CD14-positive monocyte (primary cell): Measurements from ENCODE around the gene SMARCA5. TPM values are rescaled to one million over a fixed set of nuclear protein-coding genes. Genes with fewer than 3 reads are reported as not detected.

Experiments used
- DNase-seq, 3 donors: peaks; one replicate each; pipeline ENCODE4 v3.0.0-alpha.2; 2011 to 2022
- H2AFZ ChIP-seq: 2 replicates; pipeline ENCODE4 v1.6.0; 2012; ENCODE audit warnings: mild to moderate bottlenecking, low read depth, low read length, inconsistent platforms; ENCODE audit not compliant: insufficient read depth, poor library complexity, severe bottlenecking
- H3K27ac ChIP-seq, 2 donors: 1 replicate in 1 of 2; 2 replicates in 1 of 2; pipeline ENCODE4 v1.5.1; 2012 to 2013; ENCODE audit warnings: low read length in 2 of 2, control low read depth in 1 of 2, inconsistent platforms in 1 of 2, low read depth in 1 of 2, mild to moderate bottlenecking in 1 of 2
- H3K27me3 ChIP-seq, 2 donors: one replicate each; pipeline versions ENCODE4 v1.6.0 to v1.6.1; 2011 to 2013; ENCODE audit warnings: low read length in 2 of 2; ENCODE audit not compliant: control insufficient read depth in 2 of 2, insufficient read depth in 2 of 2
- H3K36me3 ChIP-seq, 2 donors: replicated peaks in 1 of 2; 1 replicate in 1 of 2; 2 replicates in 1 of 2; pipeline versions ENCODE4 v1.5.1 to v1.6.1; 2012 to 2013; ENCODE audit warnings: low read length in 2 of 2, control low read depth in 1 of 2, inconsistent platforms in 1 of 2, mild to moderate bottlenecking in 1 of 2; ENCODE audit not compliant: insufficient read depth in 2 of 2, control insufficient read depth in 1 of 2
- H3K4me1 ChIP-seq, 2 donors: 1 replicate in 1 of 2; 2 replicates in 1 of 2; pipeline versions ENCODE4 v1.5.1 to v1.6.1; 2012 to 2013; ENCODE audit warnings: low read length in 2 of 2, control low read depth in 1 of 2, inconsistent platforms in 1 of 2, mild to moderate bottlenecking in 1 of 2, moderate library complexity in 1 of 2; ENCODE audit not compliant: insufficient read depth in 2 of 2, control insufficient read depth in 1 of 2
- H3K4me2 ChIP-seq: replicated peaks from 2 replicates; pipeline ENCODE3; 2012; ENCODE audit warnings: low read length, moderate library complexity, mild to moderate bottlenecking; ENCODE audit not compliant: poor library complexity, severe bottlenecking; ENCODE audit errors: extremely low read depth
- H3K4me3 ChIP-seq, 3 experiments: fragments of 200-600 bp in 1 of 3; sonication (generic) in 1 of 3; replicated peaks in 1 of 3; 1 replicate in 2 of 3; 2 replicates in 1 of 3; pipeline ENCODE4 v1.5.1; 2011 to 2013; ENCODE audit warnings: low read length in 3 of 3, mild to moderate bottlenecking in 3 of 3, control low read depth in 2 of 3, low read depth in 2 of 3, inconsistent platforms in 1 of 3, moderate library complexity in 1 of 3
- H3K79me2 ChIP-seq: 2 replicates; pipeline ENCODE4 v1.6.0; 2012; ENCODE audit warnings: mild to moderate bottlenecking, control low read depth, inconsistent platforms, low read length, moderate library complexity; ENCODE audit not compliant: insufficient read depth
- H3K9ac ChIP-seq: 2 replicates; pipeline ENCODE4 v1.6.0; 2017; ENCODE audit warnings: low read length, mild to moderate bottlenecking; ENCODE audit not compliant: insufficient read depth, poor library complexity, severe bottlenecking
- H3K9me3 ChIP-seq, 2 donors: replicated peaks in 1 of 2; 1 replicate in 1 of 2; 2 replicates in 1 of 2; pipeline versions ENCODE4 v1.5.1 to v1.6.1; 2012 to 2013; ENCODE audit warnings: low read length in 2 of 2, control low read depth in 1 of 2; ENCODE audit not compliant: control insufficient read depth in 1 of 2, insufficient read depth in 1 of 2
- H4K20me1 ChIP-seq: 2 replicates; pipeline ENCODE4 v1.6.0; 2012; ENCODE audit warnings: mild to moderate bottlenecking, low read length, control low read depth, moderate library complexity; ENCODE audit not compliant: insufficient read depth
- H3K27ac Mint-ChIP-seq, 7 donors: one replicate each; pipeline ENCODE4 v1.8.0; 2020; ENCODE audit warnings: mild to moderate bottlenecking in 7 of 7, mixed read lengths in 7 of 7, moderate library complexity in 6 of 7, inconsistent platforms in 2 of 7
- H3K27me3 Mint-ChIP-seq, 3 donors: one replicate each; pipeline ENCODE4 v1.8.0; 2021 to 2022; ENCODE audit warnings: low read depth in 3 of 3, mild to moderate bottlenecking in 3 of 3, mixed read lengths in 3 of 3, moderate library complexity in 3 of 3, inconsistent platforms in 1 of 3
- H3K36me3 Mint-ChIP-seq, 2 donors: one replicate each; pipeline ENCODE4 v1.8.0; 2020; ENCODE audit warnings: mixed read lengths in 2 of 2, inconsistent platforms in 1 of 2, mild to moderate bottlenecking in 1 of 2
- H3K4me1 Mint-ChIP-seq: one replicate; pipeline ENCODE4 v1.8.0; 2020; ENCODE audit warnings: mild to moderate bottlenecking, mixed read lengths
- H3K4me3 Mint-ChIP-seq, 2 donors: one replicate each; pipeline ENCODE4 v1.8.0; 2020; ENCODE audit warnings: mild to moderate bottlenecking in 2 of 2, mixed read lengths in 2 of 2, moderate library complexity in 1 of 2
- H3K9me3 Mint-ChIP-seq, 7 donors: one replicate each; pipeline ENCODE4 v1.8.0; 2020 to 2022; ENCODE audit warnings: mixed read lengths in 7 of 7, mild to moderate bottlenecking in 6 of 7, moderate library complexity in 6 of 7, inconsistent platforms in 2 of 7
- CTCF ChIP-seq: fragments of 200-600 bp; IDR thresholded peaks from one replicate; pipeline ENCODE4 v1.8.0; 2022; ENCODE audit warnings: antibody characterized with exemption, mild to moderate bottlenecking
- WGBS: methylation state at CpG from one replicate; pipeline ENCODE4 v1.1.5; 2013; ENCODE audit warnings: missing lambda C conversion rate; ENCODE audit not compliant: insufficient coverage; 5-methylcytosine and 5-hydroxymethylcytosine counted together
- intact Hi-C, 2 donors: fragments of 100-400 bp; cut with micrococcal nuclease; formaldehyde crosslinking; loops; one replicate each; pipeline versions ENCODE4 v1.15.0 to v1.15.1; 2023
- polyA plus RNA-seq, 3 donors: library from polyadenylated mRNA; depleted of rRNA in 1 of 3; unstranded in 2 of 3; stranded (reverse) in 1 of 3; fragments of 300-500 nt in 2 of 3; fragments of >200 nt in 1 of 3; fragmentation: Illumina TruSeq in 2 of 3; gene quantifications; 1 replicate in 2 of 3; 2 replicates in 1 of 3; pipeline ENCODE4 v1.2.3, GENCODE V29; 2012 to 2021

The SMARCA5 gene
- polyA plus RNA-seq, 3 donors: 5.6 to 19.4 (median 12.6) TPM

GRCh38 chr4:143558823-143559756 lies 45.6 kb downstream of the SMARCA5 start:
- peaks cover 9 to 14% of the 10 kb centered on the region in 2 donors for H3K4me1 ChIP-seq
- Mint-ChIP-seq H3K9me3 (peaks cover 0 to 2% (median 0%) of the 10 kb centered on the region in 7 donors), H3K4me3 (peak overlapping the region; percentile 88 to 95), H3K27me3 (peaks cover 3 to 20% (median 11%) of the 10 kb centered on the region in 3 donors), H3K4me1 (peaks cover 18% of the 10 kb centered on the region), H3K27ac (peak overlapping the region in 4 of 7 donors; percentile 18 to 73 (median 48)), H3K36me3 (peaks cover 13 to 16% of the 10 kb centered on the region in 2 donors)
- DNase-seq: peak in 2 of 3 donors; percentile 2 to 6
- peaks cover 8 to 18% of the 10 kb centered on the region in 2 donors for H3K36me3 ChIP-seq
- WGBS: under 1% methylated on average over 55 of the region's 57 CpGs
- intact Hi-C loops: no loop called here
- H3K27ac ChIP-seq: no peak overlapping the region
- H3K9ac ChIP-seq: peak overlapping the region; percentile 50
- no peaks in the 10 kb centered on the region for H3K79me2 ChIP-seq
- no peak for TF ChIP-seq CTCF
- peak overlapping the region; percentile 83 for H2AFZ ChIP-seq
- H3K4me3 ChIP-seq: peak overlapping the region; percentile 23 to 75 (median 28)
- peaks cover 2 to 4% of the 10 kb centered on the region in 2 donors for H3K27me3 ChIP-seq
- no peaks in the 10 kb centered on the region for H3K9me3 ChIP-seq
- peak overlapping the region; percentile 84 for H3K4me2 ChIP-seq
- H4K20me1 ChIP-seq: no peaks in the 10 kb centered on the region

- TF ChIP-seq CTCF: no peak
- Mint-ChIP-seq H3K36me3 (peaks cover 9 to 10% of the 10 kb centered on the region in 2 donors), H3K4me1 (peaks cover 18% of the 10 kb centered on the region), H3K27ac (no peak overlapping the region), H3K4me3 (peak overlapping the region; percentile 88 to 95), H3K27me3 (peaks cover 3 to 20% (median 11%) of the 10 kb centered on the region in 3 donors), H3K9me3 (peaks cover 0 to 2% (median 0%) of the 10 kb centered on the region in 7 donors)
- H3K4me1 ChIP-seq: peaks cover 9 to 14% of the 10 kb centered on the region in 2 donors
- no peaks in the 10 kb centered on the region for H4K20me1 ChIP-seq
- no peak for DNase-seq
- peak overlapping the region; percentile 50 for H3K9ac ChIP-seq
- peaks cover 2 to 4% of the 10 kb centered on the region in 2 donors for H3K27me3 ChIP-seq
- H3K4me2 ChIP-seq: peak overlapping the region; percentile 84
- intact Hi-C loops: no loop called here
- peak overlapping the region in 2 of 3 experiments; percentile 23 to 75 for H3K4me3 ChIP-seq
- no peak overlapping the region for H3K27ac ChIP-seq
- 39% methylated on average over 12 of the region's 17 CpGs for WGBS
- peak overlapping the region; percentile 83 for H2AFZ ChIP-seq
- peaks cover 2 to 12% of the 10 kb centered on the region in 2 donors for H3K36me3 ChIP-seq
- H3K79me2 ChIP-seq: no peaks in the 10 kb centered on the region
- H3K9me3 ChIP-seq: no peaks in the 10 kb centered on the region
These were observed 46.2 kb downstream of the SMARCA5 start for GRCh38 chr4:143559757-143560147.
